Measurements from ENCODE around the gene PICALM. TPM values are rescaled to one million over a fixed set of nuclear protein-coding genes. Genes with fewer than 3 reads are reported as not detected.

PICALM gene
- total and polyA plus RNA-seq, 2 of the 4 experiments (the other 2 are of a cell fraction): 235 to 453 TPM

GRCh38 chr11:86043765-86044503, 24.9 kb downstream of the PICALM start:
- peak overlapping the region; percentile 12 for H2BK5ac ChIP-seq (ENCODE audit: low read depth, low read length, poor library complexity, severe bottlenecking)
- no peak overlapping the region for H3K4ac ChIP-seq (ENCODE audit: low read depth, low read length)
- WGBS, 2 experiments (ENCODE audit: extremely low coverage in 2 of 2, insufficient read length in 1 of 2): 77% methylated on average over 4 of the region's 9 CpGs; no CpG with 5 or more reads in 1 of the 2 experiments
- no peak overlapping the region for H3K4me3 ChIP-seq (ENCODE audit: insufficient read depth, low read depth, low read length)
- no peaks in the 10 kb centered on the region for H3K36me3 ChIP-seq (ENCODE audit: control insufficient read depth, insufficient read depth, low read length)
- H4K91ac ChIP-seq (ENCODE audit: insufficient read depth, low read depth, low read length): no peak overlapping the region
- no peak overlapping the region for H3K27ac ChIP-seq (ENCODE audit: insufficient read depth, low read length)
- H3K18ac ChIP-seq (ENCODE audit: low read depth, low read length): no peak overlapping the region
- peaks cover 96% of the 10 kb centered on the region for H4K20me1 ChIP-seq (ENCODE audit: insufficient read depth, low read length)
- no peak overlapping the region for H2BK20ac ChIP-seq (ENCODE audit: low read depth, low read length)
- no peaks in the 10 kb centered on the region for H3K9me3 ChIP-seq (ENCODE audit: control insufficient read depth, insufficient read depth, low read length)
- no peak for DNase-seq
- H3K9me1 ChIP-seq (ENCODE audit: insufficient read depth, low read length): peaks cover 19% of the 10 kb centered on the region
- H3K27me3 ChIP-seq (ENCODE audit: control insufficient read depth, insufficient read depth, low read length): no peaks in the 10 kb centered on the region
- dilution Hi-C loops (cut with HindIII; ENCODE audit: low sequenced_read_pairs, unreplicated experiment) (no loop called here), in situ Hi-C loops (cut with MboI; ENCODE audit: low sequenced_read_pairs) (loop anchor here (25.0 kb wide), 1 partner anchor 168 kb away; no protein-coding TSS in a partner anchor), intact Hi-C loops (cut with micrococcal nuclease) (loop anchor here (2.0 to 5.0 kb wide), 2 partner anchors 23 to 243 kb away; no protein-coding TSS in a partner anchor)
- H2AK5ac ChIP-seq (ENCODE audit: low read depth, low read length): no peak overlapping the region
- no TSS peak for BruUV-seq (replicated peaks)
- H3K56ac ChIP-seq (ENCODE audit: extremely low read depth, insufficient read depth, low read length): no peak overlapping the region
- H3K23ac ChIP-seq (ENCODE audit: low read depth, low read length): peak overlapping the region; percentile 49; the same call in 1 of the 2 replicates
- no peak overlapping the region for H3K9ac ChIP-seq (ENCODE audit: low read depth, low read length)
- ChIA-PET POLR2A (ENCODE audit: unreplicated experiment) (no interaction called here), CTCF (no interaction called here)
- H2BK15ac ChIP-seq (ENCODE audit: low read depth, low read length): no peak overlapping the region
- no peak overlapping the region for H2AFZ ChIP-seq (replicated peaks; ENCODE audit: low read length, poor library complexity)
- H2AK9ac ChIP-seq (replicated peaks; ENCODE audit: low read depth, low read length, poor library complexity): no peak overlapping the region
- H4K8ac ChIP-seq (ENCODE audit: low read depth in 2 of 2, low read length in 2 of 2): no peak overlapping the region
- H3K4me1 ChIP-seq (ENCODE audit: control insufficient read depth, insufficient read depth, low read length): peaks cover 15% of the 10 kb centered on the region
- no peak overlapping the region for H4K5ac ChIP-seq (ENCODE audit: low read depth, low read length)
- H3K14ac ChIP-seq (replicated peaks; ENCODE audit: low read depth, low read length): 0 out of 2 replicates have a peak overlapping the region, but pooled peaks have one; percentile 0
- TF ChIP-seq CHD1 (IDR thresholded peaks at IDR 0.05; ENCODE audit: low read depth, low read length) (no peak), MAFK (IDR thresholded peaks at IDR 0.05; ENCODE audit: low read depth, low read length) (no peak), NFE2L2 (IDR thresholded peaks at IDR 0.05; ENCODE audit: low read depth, low read length) (no peak), CTCF (conservative IDR thresholded peaks at IDR 0.05; ENCODE audit: low read depth, low read length) (no peak), BHLHE40 (IDR thresholded peaks at IDR 0.05; ENCODE audit: low read depth, low read length) (no peak), MAZ (IDR thresholded peaks at IDR 0.05; ENCODE audit: borderline replicate concordance, low read depth, low read length) (no peak), USF2 (IDR thresholded peaks at IDR 0.05; ENCODE audit: low read depth, low read length) (no peak), RCOR1 (IDR thresholded peaks at IDR 0.05; ENCODE audit: insufficient replicate concordance, low read length) (no peak)
- H3K4me2 ChIP-seq (ENCODE audit: low read depth, low read length): peak overlapping the region; percentile 47; the same call in 1 of the 2 replicates
- ATAC-seq (ENCODE audit: low read depth): no peak
- H2BK120ac ChIP-seq (ENCODE audit: low read depth, low read length): no peak overlapping the region
- peaks cover 0 to 38% of the 10 kb centered on the region in 2 experiments; a peak in 2 of 4 replicates for H3K79me1 ChIP-seq (ENCODE audit: low read depth in 1 of 2, low read length in 2 of 2)

Data from IMR-90 (cell line).